RWPE2 (cell line): ENCODE data around the gene CLHC1.
"Not testable (repeated sequence)": the region's sequence is repeated elsewhere in the genome, so short reads cannot be mapped to it uniquely, and the experiment has no call there.

Source experiments
- ATAC-seq: fragments of 200-7000 bp; cut with Tn5 transposase; 3 replicates; pipeline ENCODE4 v1.9.1; 2021; ENCODE audit warnings: low read depth
- DNase-seq: peaks from one replicate; pipeline ENCODE4 v3.0.0-alpha.2; 2020; ENCODE audit warnings: low spot score
- H3K27ac ChIP-seq: fragments of 450-650 bp; 2 replicates; pipeline ENCODE4 v1.5.1; 2017; ENCODE audit warnings: mild to moderate bottlenecking; ENCODE audit not compliant: poor library complexity, severe bottlenecking
- H3K27me3 ChIP-seq: fragments of 250-450 bp; sonication (Bioruptor Pico); 2 replicates; pipeline ENCODE4 v1.5.1; 2021; ENCODE audit warnings: mild to moderate bottlenecking, moderate library complexity; ENCODE audit not compliant: insufficient read depth, poor library complexity, severe bottlenecking
- H3K36me3 ChIP-seq: fragments of 250-450 bp; sonication (Bioruptor Pico); 2 replicates; pipeline ENCODE4 v1.5.1; 2020; ENCODE audit warnings: low read depth, mild to moderate bottlenecking, moderate library complexity
- H3K4me1 ChIP-seq: fragments of 250-450 bp; sonication (Bioruptor Pico); 2 replicates; pipeline ENCODE4 v1.5.1; 2021; ENCODE audit warnings: mild to moderate bottlenecking, moderate library complexity; ENCODE audit not compliant: insufficient read depth, poor library complexity, severe bottlenecking
- H3K4me3 ChIP-seq: fragments of 250-450 bp; sonication (Bioruptor Pico); 2 replicates; pipeline ENCODE4 v1.5.1; 2021; ENCODE audit warnings: mild to moderate bottlenecking, moderate library complexity; ENCODE audit not compliant: severe bottlenecking
- H3K9me3 ChIP-seq: fragments of 250-450 bp; sonication (Bioruptor Pico); 2 replicates; pipeline ENCODE4 v1.5.1; 2021; ENCODE audit warnings: mild to moderate bottlenecking, moderate library complexity; ENCODE audit not compliant: severe bottlenecking
- CTCF ChIP-seq: fragments of 450-650 bp; IDR thresholded peaks from one replicate; pipeline ENCODE4 v1.5.1; 2017; ENCODE audit warnings: mild to moderate bottlenecking, moderate library complexity; ENCODE audit not compliant: poor library complexity, severe bottlenecking

Gene CLHC1

GRCh38 chr2:55204536-55204935 lies 27.6 kb downstream of the CLHC1 start:
- Histone ChIP-seq H3K36me3 (peaks cover 21% of the 10 kb centered on the region), H3K4me3 (no peak overlapping the region), H3K27ac (no peak overlapping the region), H3K27me3 (no peaks in the 10 kb centered on the region), H3K9me3 (no peaks in the 10 kb centered on the region), H3K4me1 (no peaks in the 10 kb centered on the region)
- ATAC-seq (no peak), DNase-seq (no peak)
- TF ChIP-seq CTCF, result no peak

GRCh38 chr2:55200416-55200815 lies 31.7 kb downstream of the CLHC1 start:
- Histone ChIP-seq H3K27me3 (no peaks in the 10 kb centered on the region), H3K4me1 (no peaks in the 10 kb centered on the region), H3K36me3 (peaks cover 18% of the 10 kb centered on the region), H3K27ac (no peak overlapping the region), H3K4me3 (no peak overlapping the region), H3K9me3 (no peaks in the 10 kb centered on the region)
- DNase-seq (no peak), ATAC-seq (no peak)
- no peak for TF ChIP-seq CTCF

- no peak for DNase-seq
- Histone ChIP-seq H3K4me1 (no peaks in the 10 kb centered on the region), H3K4me3 (no peak overlapping the region), H3K9me3 (no peaks in the 10 kb centered on the region), H3K36me3 (no peaks in the 10 kb centered on the region; the same call in 1 of the 2 replicates), H3K27me3 (no peaks in the 10 kb centered on the region), H3K27ac (no peak overlapping the region)
- no peak for ATAC-seq
- no peak for TF ChIP-seq CTCF
These were observed 35.6 kb downstream of the CLHC1 start for GRCh38 chr2:55196526-55196925.

GRCh38 chr2:55191888-55192287 lies 40.2 kb downstream of the CLHC1 start:
- DNase-seq, H3K9me3 ChIP-seq, ATAC-seq, H3K4me3 ChIP-seq, H3K27me3 ChIP-seq, H3K4me1 ChIP-seq, H3K27ac ChIP-seq, H3K36me3 ChIP-seq: not testable (repeated sequence)

GRCh38 chr2:55186837-55187236 lies 45.3 kb downstream of the CLHC1 start:
- DNase-seq, H3K27ac ChIP-seq, ATAC-seq, H3K9me3 ChIP-seq, H3K4me1 ChIP-seq, H3K4me3 ChIP-seq, H3K27me3 ChIP-seq, H3K36me3 ChIP-seq: not testable (repeated sequence)

GRCh38 chr2:55180374-55180773 lies 51.7 kb downstream of the CLHC1 start:
- no peak overlapping the region for H3K4me3 ChIP-seq
- H3K4me1 ChIP-seq, result no peaks in the 10 kb centered on the region
- ATAC-seq (no peak), DNase-seq (no peak)
- TF ChIP-seq CTCF, result no peak
- H3K9me3 ChIP-seq, result no peaks in the 10 kb centered on the region
- H3K27me3 ChIP-seq, result no peaks in the 10 kb centered on the region
- H3K27ac ChIP-seq, result no peak overlapping the region
- no peaks in the 10 kb centered on the region for H3K36me3 ChIP-seq
